Dermis microvascular lymphatic vessel endothelial cell (primary cell): Measurements from ENCODE around the gene BICD2. TPM values are rescaled to one million over a fixed set of nuclear protein-coding genes. Genes with fewer than 3 reads are reported as not detected.

Experiments
- DNase-seq, 2 donors: peaks; one replicate each; pipeline versions ENCODE4 v3.0.0 to v3.0.0-alpha.2; 2010; ENCODE audit warnings: low read depth in 2 of 2
- total RNA-seq: library from RNA; depleted of rRNA; stranded (reverse); fragments of >200 nt; gene quantifications from 2 replicates; pipeline ENCODE4 v1.2.1, GENCODE V29; 2014

The BICD2 gene
- total RNA-seq, 1 donor from 2014 or later = 34.0 TPM

DNA sequence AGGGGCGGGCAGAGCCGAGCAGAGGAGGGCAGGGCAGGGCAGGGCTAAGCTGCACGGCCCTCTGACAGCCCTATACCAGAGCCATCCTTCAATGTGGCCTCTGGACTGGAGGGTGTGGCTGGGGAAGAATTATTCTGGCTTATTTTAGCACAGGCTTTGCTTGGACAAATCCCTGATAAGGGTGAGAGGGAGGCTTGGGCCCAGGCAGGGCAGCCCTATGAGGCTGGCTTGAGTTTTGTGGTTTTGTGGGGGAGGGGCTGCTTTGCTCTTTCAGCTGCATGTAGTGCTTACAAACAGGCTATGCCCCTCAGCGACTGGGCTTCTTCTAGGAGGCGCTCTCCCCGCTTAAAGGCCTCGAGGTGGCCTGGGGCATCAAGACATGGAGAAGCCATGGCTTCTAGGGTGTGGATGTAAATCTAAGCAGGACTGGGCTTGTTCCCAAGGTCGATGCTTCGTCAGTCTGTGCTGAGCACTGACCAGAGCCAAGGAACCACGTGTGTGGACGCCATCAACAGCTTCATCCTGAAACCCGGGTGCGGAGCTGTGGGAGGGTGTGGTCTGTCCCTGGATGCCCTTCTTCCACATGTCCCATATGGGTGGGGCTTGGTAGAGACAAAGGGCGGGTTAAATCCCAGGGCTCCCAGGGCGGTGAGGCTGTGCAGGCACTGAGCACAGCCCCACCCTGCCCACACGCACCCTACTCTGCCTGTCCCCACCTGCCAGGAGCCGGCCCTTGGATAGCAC, 49.0 kb downstream of the BICD2 start:
- DNase-seq = no peak

GRCh38 chr9:92714787-92715487, 49.7 kb downstream of the BICD2 start:
- no peak for DNase-seq

DNA sequence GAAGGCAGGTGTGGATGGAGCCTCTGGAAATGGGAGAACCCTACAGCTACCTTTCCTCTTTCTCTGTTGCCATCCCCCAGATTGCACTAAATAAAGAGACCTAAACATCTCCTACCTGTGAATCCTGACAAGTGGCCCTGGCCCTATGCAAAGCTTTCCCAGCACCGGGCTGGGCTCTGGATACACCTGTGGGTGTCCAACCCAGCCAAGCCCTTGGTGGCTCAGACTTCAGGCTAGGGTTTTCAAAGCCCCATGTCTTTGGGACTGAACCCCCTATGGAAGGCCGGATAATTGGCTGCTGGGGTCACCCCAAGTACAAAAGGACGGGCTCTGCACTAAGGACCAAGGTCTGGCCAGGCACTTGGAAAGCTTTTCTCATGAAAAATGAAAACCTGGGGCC, 50.6 kb downstream of the BICD2 start:
- DNase-seq = no peak

- DNase-seq = no peak
Observed at GRCh38 chr9:92713528-92713927, 51.1 kb downstream of the BICD2 start.

DNA sequence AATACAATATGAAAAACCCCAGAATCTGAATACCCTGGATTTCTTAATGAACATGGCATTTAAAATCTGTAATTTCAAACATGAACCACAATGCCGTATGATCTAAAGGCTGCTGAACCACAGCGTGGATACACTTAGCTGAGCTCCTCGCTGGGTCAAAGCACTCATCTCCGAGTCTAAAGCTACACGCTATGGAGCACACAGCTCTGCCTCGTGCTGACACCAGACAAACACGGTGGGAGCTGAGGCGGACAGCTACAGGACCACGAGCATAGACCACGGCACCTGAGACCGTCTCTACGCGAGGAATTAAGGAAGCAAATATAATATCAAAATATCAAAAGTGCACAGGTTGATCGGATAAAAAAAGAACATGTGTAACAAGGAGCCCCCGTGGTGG, 51.9 kb downstream of the BICD2 start:
- no peak for DNase-seq

DNA sequence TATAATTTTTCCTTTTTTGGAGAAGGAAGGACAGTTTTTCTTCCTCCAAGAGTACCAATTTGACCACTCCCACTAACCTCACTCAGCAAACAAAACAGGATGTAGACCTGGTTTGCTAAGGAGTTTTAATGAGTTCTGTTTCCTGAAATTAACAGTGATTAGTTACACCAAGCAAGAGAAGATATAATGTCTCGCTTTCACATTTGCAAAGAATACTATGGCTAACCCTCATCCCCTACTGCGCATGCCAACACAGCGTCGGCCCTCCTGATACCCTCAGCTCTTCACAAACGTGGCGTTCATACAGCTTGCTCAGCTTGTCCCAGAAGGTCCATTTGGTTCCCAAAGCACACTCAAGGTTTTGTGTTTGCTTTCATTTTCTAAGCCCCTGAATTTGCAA, 52.8 kb downstream of the BICD2 start:
- DNase-seq = no peak

DNA sequence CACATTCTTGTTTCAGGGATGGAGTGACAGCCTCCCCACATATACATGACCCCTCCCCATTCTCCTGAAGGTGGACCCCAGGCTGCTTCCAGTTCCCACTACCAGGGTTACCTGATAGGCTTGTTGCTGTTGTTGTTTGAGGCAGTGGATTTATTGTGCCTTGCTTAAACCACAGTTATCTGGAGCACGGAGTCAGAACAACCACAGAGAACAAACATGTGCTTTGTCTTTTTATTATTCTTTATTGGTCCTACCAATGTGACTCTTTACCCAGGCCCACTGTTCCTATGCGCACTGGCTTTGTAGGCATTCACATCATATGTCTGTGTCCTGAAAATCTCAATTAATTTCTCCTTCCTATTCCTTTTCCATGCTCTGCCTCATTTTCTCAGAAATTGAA, 53.5 kb downstream of the BICD2 start:
- DNase-seq = no peak

DNA sequence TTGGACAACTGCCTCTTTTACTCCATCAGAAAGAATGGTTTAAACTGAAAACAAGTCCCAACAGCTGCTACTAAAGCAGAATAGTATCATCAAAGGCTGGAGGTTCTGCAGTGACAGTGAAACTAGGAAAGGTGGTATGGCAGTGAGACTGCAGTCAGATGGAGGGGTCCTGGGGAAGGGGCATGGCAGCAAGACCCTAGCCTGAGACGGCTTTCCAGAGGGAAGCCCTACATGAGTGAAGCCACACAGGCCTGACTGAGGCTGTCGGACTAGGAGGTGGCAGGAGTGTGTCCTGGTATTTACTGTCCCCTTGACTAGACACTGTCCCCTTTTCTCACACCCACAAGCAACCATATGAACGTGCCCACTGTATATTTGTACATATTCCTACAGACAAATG, 54.3 kb downstream of the BICD2 start:
- no peak for DNase-seq

DNA sequence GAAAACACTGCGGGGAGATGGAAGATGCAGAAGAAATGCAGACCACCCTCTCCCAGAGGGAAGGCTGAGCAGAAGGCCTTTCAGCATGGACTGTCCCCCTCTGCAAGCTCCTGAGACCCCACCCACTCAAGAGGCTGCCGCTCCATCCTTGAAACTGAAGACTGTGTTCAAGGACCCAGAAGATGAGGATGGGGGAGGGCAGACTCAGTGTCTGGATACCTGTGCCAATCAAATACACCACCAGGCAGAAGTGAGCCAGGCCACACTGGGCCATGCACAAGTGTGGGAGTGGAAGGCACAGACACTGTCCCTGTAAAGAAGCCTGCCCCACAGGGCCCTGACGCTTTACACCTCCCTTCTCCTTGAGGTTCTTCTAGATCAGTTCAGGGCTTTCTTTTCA, 54.7 kb downstream of the BICD2 start:
- DNase-seq = no peak

GRCh38 chr9:92709240-92709639, 55.4 kb downstream of the BICD2 start:
- DNase-seq = no peak

DNA sequence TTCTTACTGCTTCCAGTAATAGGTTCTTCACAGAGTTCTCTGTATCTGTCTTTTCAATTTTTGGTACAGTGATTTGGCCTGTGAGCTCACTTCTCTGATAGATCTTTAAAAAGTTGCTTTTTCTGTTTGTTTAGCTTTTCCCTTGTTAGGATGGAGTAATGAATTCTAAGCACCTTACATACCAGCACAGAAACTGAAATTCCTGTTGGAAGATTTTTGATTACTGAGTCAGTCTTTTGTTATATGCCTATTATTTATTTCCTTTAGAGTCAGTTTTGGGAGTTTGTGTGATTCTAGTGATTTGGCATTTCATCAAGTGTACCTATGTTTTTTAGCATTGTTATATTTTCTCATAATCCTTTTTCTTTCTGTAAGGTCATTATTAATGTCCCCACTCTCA, 57.1 kb downstream of the BICD2 start:
- peak; percentile 17 to 40 for DNase-seq

- peak in 1 of 2 donors; percentile 47 for DNase-seq
Observed at GRCh38 chr9:92706218-92706940, 58.3 kb downstream of the BICD2 start.

GRCh38 chr9:92704528-92704927, 60.1 kb downstream of the BICD2 start:
- DNase-seq = no peak

GRCh38 chr9:92696619-92697018, 68.0 kb downstream of the BICD2 start:
- no peak for DNase-seq

- DNase-seq = peak in 1 of 2 donors; percentile 11
Observed at GRCh38 chr9:92686954-92687353, 77.7 kb downstream of the BICD2 start.

GRCh38 chr9:92685022-92685421, 79.6 kb downstream of the BICD2 start:
- no peak for DNase-seq

- no peak for DNase-seq
Observed at GRCh38 chr9:92682269-92682668, 82.4 kb downstream of the BICD2 start.

DNA sequence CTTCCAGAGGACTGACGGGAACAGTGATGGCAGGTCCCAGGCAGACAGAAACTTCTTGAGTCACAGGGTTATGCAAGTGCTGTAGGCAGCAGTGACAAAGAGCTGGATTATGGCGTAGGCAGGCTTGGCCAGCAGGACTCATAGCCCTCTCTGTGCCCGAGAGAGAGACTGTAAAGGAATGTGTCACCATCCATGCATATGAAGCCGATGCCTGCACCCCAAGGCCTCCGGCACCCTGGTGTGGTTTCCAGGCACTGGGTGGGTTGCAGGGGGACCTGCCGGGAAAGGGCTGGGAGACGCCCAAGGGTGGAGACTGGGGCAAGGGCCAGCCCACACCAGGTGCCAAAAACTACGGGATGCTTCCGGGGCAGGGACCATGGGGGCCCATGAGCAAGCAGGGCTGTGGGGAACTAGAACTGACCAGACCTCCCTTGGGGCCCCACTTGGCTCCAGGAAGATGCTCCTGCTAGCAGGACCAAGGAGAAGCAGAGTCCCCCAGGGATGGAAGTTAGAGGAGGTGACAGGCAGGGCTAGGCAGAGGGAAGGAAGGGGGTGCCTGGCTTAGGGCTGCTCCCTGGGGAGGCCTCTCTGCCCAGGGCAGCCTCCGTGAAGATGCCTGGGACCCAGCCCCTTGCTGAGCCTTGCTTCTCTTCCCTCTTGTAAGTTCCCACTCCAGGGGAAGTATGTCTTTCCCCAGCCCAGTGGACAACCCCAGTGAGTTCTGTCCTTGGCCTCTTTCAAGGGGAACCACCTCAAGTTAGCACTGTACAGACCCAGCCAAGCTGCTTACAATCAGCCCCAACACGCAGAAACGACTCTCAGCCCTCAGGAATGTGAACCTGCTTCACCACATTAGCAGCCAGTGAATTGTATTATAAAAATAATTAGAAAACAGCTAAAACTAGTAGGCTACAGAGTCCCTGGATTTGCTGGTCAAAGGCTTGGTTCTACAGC, 84.2 kb downstream of the BICD2 start:
- DNase-seq = no peak

GRCh38 chr9:92679413-92680165, 85.0 kb downstream of the BICD2 start:
- DNase-seq = no peak

DNA sequence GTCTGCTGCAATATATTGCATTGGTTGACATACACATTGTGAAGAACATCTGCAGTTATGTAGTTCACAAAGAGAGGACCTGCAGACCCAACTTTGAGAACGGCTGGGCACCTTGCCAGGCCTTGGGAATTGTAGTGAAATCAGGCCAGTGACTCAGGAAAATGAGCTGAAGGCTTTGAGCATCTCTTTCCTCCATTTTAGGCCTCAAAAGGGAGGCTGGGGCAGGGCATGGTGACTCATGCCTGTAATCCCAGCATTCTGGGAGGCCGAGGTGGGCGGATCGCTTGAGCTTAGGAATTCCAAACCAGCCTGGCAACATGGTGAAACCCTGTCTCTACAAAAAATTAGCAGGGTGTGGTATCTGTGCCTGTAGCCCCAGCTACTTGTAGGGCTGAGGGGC, 93.3 kb downstream of the BICD2 start:
- peak in 1 of 2 donors; percentile 74 for DNase-seq
